GM21737 (cell line): ENCODE data around the gene SCAMP4.

Source experiments
- ATAC-seq: cut with Tn5 transposase; IDR thresholded peaks from one replicate; pipeline ENCODE4 v1.9.1; 2021; ENCODE audit warnings: mild to moderate bottlenecking, moderate library complexity; ENCODE audit not compliant: unreplicated experiment

The SCAMP4 gene

DNA sequence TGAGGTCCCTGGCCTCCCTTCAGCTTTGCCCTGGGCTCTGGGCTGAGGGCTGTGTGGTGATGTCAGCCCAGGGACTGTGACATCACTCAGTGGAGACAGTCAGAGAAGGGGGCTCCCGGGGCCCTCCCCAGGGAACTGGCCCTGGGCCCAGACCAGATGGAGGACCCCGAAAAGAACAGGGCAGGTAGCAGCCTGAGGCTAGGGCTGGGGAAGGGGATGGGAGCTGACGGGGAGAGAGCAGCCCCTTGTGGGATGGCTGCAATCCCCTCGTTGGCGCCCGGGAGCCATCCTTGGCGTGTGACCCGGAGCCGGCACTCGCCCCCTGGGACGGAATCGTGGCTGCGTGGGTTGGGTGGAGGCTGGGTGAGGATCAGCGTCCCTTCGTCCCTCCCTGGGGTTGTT, 49.3 kb downstream of the SCAMP4 start:
- ATAC-seq, result no peak

DNA sequence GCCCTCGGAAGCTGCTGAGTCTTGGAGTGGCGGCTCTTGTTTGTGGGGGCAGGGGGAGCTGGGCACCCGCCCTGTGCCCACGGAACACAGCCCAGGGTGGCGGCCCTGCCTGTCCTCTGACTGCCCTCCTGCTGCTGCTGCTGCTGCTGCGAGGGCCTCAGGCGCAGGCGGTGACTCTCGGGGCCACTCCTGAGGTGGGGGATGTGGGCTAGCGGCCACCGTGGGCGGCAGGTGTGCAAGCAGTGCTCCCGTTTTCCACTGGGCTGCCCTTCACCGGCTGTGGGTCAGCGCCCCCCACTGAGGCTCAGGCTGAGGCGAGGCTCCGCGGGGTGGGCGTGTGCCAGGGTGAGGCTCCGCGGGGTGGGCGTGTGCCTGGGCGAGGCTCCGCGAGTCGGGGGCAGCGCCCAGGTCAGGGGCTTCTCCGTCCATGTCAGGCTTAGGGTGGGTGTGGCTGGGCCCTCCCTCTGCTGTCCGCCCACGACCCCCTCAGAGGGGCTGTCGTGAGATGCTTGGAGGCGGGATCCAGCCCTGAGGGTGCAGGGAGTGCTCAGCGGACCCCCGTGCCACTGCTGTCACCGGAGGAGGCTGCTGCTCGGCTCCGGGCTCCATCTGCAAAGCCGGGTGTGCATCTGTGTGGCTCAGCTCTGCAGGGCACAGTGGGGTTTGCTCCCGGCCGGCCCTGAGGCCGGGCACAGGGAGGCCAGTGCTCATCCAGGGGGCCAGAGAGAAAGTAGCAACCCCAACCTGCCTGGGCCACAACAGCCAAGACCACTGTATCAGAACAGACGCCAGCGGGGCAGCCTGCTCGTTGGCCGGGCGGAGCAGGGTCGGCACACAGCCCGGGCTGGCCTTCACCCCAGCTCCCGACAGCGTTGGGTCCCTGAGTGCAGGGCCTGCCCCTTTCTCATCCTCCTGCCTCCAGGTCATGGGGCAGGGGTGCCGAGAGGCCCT, 50.2 kb downstream of the SCAMP4 start:
- ATAC-seq, result no peak

DNA sequence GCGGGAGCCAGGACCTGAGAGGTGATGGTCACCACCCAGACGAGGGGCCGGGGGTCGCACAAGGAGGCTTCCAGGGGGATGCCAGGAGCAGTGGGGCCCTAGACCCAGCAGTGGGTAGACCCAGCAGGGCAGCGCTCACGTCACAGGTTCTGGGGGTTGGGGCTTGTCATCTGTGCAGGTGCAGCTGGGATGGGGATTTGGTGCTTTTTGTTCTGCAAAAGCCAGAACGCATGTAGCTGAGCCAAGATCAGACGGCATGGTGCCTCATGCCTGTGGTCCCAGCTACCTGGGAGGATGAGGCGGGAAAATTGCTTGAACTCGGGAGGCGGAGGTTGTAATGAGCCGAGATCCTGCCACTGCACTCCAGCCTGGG, 50.9 kb downstream of the SCAMP4 start:
- ATAC-seq, result no peak

DNA sequence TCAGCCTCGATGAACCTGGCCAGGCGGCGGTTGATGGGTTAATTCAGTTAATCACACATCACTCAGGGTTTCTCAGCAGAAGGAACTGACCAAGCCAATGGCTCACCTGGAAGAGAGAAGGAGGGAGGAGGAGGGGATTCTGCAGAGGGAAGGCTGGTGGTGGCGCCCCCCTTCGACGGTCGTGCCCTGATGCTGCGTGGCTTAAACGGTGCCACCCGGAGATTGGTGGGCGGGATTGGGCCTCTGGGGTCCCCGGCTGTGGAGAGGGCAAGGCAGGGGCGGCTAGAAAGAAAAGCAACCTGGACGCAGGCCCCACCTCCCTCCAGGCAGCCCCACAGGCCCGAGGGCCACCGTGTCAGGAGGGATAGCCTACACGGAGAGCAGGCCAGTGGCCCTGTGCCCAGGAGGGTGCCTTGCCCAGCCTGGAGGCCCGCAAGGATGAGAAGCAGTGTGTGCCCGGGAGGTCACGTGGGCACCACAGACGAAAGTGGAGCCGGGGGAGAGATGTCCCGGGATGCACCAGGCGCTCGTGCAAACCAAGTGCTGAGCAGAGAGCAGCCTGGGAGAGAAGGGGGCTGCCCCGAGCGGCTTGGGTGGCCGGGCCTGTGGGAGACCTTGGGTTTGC, 51.8 kb downstream of the SCAMP4 start:
- no peak for ATAC-seq

DNA sequence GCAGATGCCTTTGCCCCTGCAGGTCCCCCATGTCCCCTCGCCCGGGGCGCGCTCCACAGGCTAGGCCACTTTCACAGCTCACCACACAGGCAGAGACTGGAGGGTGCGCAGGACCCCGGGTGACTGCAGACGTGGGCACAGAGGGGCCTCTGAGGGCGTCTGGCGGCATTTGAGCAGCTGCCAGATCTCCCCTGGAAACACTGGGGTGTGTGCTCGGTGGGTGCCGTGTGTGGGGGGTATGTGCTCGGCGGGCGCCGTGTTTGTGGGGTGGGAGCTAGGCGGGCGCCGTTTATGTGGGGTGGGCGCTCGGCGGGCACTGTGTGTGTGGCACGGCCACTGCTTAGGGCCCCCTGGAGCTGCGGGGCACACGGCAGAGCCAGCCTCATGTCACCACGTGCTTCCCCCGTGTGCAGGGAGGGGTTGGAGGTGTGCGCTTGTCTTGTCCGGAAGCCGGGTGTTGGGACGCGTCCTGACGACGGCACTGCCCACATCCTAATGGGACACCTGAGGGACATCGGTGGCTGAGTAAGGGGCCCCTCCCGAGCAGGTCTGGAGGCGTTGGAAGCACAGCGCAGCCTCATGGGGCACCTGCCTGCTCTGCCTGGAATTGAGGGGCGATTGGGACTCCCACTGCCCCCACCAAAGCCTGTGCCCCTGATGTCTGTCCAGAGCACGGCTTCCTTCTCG, 52.5 kb downstream of the SCAMP4 start:
- ATAC-seq, result no peak

DNA sequence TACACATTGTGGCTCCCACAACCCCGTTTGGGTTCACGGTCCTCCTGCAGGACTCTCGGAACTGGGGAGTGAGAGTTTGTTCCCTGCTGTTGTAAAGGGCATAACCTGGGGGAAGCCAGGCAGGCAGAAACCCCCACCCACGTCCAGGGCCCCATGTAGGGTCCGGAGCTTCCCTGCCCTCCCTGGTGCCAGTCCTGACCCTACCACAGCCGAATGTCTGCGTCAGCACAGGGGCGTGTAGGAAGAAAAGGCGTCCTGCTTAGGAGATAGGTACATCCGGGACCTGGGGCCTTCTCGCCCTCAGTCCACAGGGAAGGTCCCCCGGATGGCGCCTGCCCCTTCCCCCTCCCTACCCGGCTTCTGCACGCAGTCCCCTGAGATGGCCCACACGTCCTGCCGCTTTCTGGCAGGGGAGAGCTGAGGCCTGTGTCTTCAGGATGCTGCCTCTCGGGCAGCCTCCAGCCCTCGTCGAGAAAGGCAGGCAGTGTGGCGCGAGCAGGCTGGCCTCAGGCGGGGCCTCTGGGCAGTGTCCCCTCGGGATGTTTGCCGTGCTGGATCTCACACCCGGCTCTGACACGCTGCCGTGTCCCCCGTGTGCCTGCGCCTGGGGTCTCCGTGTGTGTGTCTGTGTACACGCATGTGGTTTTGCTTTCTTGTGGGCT, 54.9 kb downstream of the SCAMP4 start:
- ATAC-seq, result no peak

DNA sequence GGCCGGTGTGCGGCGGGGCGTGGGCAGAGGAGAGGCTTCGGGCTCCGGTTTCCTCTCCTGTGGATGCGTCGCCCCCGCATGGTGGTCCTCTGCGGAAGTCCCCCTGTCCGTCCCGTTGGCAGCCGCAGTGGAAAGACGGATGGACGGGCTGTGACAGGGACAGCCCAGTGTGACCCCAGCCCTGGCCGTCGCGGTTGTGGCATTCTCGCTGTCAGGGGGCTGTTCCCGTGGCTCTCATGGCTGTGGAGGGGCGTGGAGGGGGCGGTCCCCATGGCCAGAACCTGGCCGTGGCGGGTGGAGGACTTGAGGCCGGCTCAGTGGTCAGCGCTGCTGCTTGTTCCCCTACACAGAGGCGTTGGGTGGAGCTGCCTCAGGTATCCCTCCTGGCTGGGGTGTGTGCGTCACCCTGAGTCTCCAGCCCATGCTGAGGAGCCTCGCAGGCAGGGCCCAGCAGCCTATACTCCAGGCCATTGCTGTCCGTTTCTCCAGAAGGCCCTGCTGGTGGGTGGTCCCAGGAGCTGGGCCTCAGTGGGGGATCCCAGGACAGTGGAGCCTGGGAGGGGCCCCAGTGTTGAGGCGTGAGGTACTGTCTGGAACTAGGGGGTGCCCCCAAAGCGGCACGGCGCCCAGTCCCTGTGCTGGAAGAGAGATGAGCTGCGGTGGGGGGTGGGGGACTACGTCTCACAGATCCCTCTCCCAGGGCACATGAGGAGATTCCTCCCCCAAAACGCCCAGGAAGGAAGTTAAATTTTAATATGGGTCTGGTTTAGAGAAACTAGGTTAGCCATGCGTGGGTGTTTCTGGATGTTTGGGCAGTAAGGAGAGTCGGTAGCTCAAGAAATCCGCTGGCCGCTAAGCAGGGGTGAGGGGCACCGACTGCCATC, 56.0 kb downstream of the SCAMP4 start:
- ATAC-seq, result no peak

DNA sequence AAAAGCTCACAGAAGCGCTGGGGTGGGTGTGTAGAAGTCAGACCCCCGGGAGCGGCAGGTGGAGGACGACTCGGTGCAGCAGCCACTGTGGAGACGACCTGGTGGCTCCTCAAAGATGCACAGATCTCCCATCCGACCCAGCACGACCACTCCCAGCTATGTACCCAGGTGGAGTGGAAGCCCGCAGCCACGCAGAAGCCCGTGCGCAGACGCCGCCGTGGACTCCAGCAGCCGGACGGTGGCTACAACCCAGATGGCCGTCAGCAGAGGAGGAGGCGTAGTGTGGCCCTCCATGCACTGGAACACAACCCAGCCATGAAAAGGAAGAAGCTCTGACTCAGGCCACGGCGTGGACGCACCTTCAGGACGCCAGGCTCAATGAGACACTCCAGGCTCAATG, 57.5 kb downstream of the SCAMP4 start:
- ATAC-seq, result no peak

DNA sequence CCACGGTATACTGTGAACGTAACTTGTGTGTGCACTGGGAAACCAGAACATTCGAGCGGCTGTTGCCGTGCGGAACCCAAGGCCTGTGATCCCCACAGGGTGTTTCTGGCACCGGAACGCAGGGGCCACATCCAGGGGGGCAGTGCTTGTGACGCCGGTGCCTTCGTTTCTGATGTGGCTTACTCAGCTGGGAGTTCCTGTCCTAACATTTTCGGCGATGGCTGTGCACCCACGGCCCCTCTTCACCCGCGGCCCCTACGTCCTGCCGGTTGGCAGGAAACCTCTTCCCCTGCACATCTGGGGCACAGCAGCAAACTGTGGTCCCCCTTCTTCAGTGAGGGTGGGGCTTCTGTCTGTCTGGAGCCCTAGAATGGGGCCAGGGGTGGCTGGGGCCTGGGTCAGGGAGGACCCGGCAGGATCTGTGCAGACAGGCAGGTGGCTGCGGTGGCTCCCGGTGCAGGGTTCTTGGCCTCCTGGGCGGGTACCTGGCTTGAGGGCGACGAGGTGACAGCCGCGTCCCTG, 61.9 kb downstream of the SCAMP4 start:
- ATAC-seq, result no peak

DNA sequence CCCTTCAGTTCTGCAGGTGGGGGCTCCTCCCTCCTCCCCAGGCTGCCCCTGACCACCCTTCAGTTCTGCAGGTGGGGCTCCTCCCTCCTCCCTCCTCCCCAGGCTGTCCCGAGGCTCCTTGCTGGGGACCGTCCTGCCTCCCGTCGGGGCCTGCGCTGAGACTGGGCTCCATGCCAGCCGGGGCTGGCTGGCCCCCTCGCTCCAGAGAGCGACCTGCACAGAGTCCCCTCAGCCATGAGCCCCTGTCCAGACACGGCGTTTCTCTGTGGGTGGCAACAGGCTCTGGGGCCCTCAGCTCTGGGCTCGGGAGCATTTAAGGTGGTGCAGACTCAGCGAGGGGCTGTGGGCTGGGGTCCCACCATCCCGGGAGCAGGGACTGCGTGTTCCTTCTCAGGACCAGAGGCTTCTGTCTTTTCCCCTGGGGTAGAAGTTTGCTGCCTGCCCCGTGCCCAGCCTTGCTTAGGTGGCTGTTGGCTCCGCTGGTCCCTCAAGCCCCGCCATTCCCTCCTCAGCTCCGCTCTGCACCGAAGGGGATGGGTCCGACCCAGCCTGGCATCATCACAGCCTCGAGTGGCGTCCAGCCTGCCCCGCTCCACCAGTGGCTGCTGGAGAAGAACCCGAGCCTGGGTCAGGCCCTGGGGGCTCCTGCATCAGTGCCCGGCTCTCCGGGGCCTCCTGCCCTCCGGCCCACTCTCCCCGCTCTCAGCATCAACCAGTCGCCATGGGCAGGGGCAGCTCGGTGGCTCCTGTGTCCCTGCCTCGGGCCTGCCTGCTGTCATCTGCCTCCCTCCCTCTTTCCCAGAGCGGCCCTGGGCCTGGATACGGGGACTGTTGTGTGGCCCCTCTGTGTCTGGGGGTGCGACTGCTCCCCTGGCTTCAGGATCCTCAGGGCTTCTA, 63.3 kb downstream of the SCAMP4 start:
- ATAC-seq, result no peak

DNA sequence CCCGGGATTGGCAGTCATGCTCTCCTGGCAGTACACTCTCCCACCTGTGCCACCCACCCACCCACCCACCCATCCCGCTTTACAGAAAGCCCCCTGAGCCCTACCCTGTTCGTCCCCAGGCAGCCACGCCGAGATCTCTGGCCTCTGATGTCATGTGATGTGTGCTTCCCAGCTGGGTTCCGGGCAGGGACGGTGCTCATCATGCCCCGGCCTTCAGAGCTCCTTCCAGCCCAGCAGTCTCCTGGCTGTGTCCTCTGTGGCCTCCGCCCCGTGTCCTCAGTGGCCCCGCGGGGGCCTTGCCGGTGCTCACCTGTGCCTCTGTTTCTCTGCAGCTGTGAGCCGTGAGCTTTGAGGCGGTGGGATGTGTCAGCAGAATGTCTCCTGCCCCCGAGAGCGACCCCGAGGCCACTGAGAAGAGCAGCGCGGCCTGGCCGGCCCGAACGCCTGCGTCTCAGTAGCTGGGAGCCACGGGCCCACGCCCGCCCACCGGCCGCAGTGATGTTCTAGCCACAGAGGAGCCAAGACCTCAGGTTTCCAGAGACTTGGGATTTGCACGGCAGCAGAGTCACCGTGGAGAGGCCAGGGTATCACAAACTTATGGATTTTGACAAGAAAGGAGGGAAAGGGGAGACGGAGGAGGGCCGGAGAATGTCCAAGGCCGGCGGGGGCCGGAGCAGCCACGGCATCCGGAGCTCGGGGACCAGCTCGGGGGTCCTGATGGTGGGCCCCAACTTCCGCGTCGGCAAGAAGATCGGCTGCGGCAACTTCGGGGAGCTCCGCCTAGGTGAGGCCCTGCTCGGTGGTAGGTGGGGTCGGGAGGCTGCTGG, 64.2 kb downstream of the SCAMP4 start:
- no peak for ATAC-seq

DNA sequence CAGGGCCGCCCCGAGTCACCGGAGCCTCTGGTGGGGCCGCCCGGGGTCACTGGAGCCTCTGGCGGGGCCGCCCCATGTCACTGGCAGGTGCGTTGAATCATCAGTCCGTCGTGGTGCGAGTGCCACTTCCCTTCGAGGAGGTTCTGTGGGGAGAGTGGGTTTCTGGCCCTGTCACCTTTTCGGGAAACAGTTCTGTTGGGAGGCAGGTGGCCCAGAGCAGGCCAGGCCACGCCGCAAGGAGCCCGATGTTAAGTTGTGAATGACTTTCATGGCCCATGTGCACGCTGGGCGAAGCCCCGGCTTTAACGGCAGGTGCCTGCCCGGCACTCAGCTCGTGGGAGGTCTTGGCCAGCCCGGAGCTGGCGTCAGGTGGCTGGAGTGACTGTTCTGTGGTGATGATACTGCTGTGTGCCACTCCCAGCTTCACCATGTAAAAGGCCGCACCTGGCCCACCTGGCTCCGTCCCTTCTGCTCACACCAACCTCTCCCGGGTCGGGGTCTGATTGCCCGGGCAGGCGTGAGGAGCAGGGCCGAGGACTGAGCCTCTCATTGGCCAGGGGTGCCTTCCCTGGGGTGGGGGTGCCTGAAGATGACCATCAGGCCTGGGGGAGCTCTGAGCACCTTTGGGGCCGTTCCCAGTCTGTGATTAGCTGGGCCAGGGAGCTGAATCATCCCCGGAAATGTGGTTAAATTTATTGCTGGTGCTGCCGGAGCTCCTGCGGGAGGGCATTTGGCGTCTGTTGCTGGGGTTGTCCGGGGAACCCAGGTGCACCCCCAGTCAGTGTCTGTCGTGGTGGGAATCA, 65.0 kb downstream of the SCAMP4 start:
- ATAC-seq, result no peak

DNA sequence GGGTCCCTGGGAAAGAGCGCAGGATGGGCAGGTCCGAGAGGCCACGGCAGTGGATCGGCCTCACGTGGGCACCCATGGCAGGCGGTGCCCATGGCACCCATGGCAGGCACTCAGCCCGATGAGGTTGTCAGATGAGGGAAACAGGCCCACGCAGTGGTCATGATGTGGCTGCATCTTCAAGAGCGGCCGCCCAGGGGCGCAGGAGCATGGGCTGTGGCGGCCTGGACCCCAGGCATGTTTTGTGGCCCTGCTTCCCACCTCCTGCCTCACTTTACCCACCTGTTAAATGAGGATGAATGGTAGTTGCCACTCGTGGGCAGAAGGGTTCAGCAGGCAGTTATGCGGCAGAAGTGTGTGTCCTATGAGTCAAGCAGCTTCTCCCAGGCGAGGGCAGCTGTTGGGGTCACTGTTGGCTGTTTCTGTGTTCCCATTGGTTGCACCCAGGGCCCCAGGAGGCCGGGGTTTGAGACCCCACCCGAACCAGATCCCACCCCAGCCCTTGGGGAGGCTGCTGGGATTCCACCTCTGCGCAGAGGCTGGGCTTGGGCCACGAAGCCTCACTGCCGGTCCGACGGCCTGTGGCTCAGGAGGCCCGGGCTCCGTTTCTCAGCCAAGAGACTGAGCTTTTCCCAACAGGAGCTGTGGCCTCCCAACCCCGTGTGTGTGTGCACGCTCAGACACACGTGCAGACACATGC, 65.8 kb downstream of the SCAMP4 start:
- ATAC-seq, result no peak

DNA sequence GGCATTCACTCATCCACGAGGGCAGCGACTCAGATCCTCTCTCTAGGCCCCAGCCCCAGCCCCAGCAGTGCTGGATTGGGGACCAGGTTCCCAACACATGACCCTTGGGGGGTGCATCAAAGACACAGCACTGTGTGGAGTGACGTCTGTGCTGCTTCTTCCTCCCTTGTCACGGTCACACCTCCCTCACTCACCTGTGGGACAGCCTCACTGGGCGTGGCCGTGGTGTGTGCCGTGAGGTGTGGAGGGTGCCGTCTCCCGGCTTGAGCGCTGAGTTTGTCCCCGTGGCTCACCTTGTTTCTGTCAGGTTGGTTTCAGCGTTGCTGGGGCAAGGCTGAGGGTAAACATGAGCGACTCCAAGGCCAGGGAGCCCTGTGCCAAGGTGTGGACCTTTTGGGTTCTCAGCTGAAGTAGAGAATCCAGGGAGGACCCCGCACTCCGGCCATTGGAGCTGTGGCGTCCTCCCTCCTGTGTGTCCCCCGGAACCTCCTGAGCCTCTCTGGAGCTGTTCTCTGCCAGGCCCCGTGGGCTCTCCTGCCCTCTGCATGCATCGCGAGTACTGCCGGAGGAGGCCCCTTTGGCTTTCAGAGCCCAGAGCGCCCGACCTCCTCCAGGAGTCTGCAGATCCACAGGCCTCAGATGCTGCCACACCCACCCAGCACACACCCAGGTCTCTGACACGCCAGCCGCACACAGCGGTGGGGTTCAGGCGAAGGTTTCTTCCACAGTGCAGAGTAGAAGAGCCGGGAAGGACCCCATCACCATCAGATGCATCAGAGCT, 69.4 kb downstream of the SCAMP4 start:
- ATAC-seq, result no peak

DNA sequence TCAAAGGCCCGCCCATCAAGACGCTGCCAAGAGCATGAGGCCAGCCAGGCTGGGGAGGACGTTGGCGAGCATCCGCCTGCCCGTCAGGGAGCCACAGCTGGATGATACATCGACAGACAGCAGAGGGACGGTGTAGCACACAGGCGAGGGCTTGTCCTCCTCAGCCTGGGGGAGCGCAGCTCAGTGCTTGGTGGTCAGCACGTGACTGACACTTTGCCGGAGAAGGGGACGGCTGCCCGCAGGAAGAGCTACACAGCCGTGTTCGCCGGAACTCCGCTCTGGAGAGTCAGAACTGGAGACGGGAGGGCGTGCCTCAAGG, 69.9 kb downstream of the SCAMP4 start:
- no peak for ATAC-seq
